Measurements from ENCODE around the gene CENPB.

Gene CENPB

DNA sequence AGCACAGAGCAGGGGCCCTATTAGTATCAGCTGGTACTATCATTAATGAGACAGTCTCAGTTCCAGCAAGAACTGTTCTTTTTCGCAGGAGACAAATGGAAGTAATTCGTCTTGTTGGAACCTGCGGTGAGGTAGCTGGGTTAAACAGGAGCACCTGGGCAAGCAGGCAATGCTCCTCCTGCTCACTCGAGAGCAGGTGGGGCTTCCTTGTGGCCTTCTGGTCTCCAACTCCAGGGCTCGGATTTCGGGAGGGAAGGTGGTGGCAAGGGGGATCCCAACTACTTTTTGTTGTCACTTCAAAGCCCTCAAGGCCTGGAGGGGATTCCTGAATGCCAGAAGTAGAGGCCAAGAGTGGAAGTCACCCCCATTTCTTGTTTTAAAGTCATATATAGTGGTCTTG is 3.9 kb downstream of the CENPB start:
- no peak overlapping the region for H2BK5ac ChIP-seq (ENCODE audit: low read length)
- DNase-seq (ENCODE audit: low spot score) = no peak
- no peak overlapping the region for H2BK12ac ChIP-seq (ENCODE audit: low read length)
- no peak overlapping the region for H3K27ac ChIP-seq (replicated peaks; ENCODE audit: low read length)
- no peak overlapping the region for H2AK5ac ChIP-seq (ENCODE audit: low read depth, low read length)
- no peak overlapping the region for H4K91ac ChIP-seq (ENCODE audit: low read depth, low read length, poor library complexity)
- peaks cover 2 to 24% (median 23%) of the 10 kb centered on the region in 3 experiments for H3K27me3 ChIP-seq (ENCODE audit: control insufficient read depth in 3 of 3, insufficient read depth in 3 of 3, low read depth in 1 of 3, low read length in 3 of 3)
- no peak overlapping the region for H4K8ac ChIP-seq (ENCODE audit: low read depth, low read length)
- H3K23ac ChIP-seq (ENCODE audit: low read depth, low read length, poor library complexity) = no peak overlapping the region
- H2BK120ac ChIP-seq (ENCODE audit: low read depth, low read length) = no peak overlapping the region
- H3K4me1 ChIP-seq (ENCODE audit: control insufficient read depth in 2 of 2, insufficient read depth in 1 of 2, low read depth in 1 of 2, low read length in 2 of 2) = peaks cover 3 to 19% of the 10 kb centered on the region in 2 donors
- no peak overlapping the region for H3K4ac ChIP-seq (ENCODE audit: low read length)
- H2AFZ ChIP-seq (ENCODE audit: low read length) = no peak overlapping the region
- H3K79me1 ChIP-seq (ENCODE audit: low read depth, low read length) = peaks cover 11% of the 10 kb centered on the region
- H3K4me3 ChIP-seq (ENCODE audit: low read length in 2 of 2) = no peak overlapping the region
- H3K18ac ChIP-seq (ENCODE audit: low read length) = no peak overlapping the region
- no peaks in the 10 kb centered on the region for H3K9me3 ChIP-seq (replicated peaks in 1 of 2; ENCODE audit: control insufficient read depth in 2 of 2, insufficient read depth in 1 of 2, low read depth in 1 of 2, low read length in 2 of 2)
- WGBS, 2 donors (ENCODE audit: extremely low coverage in 2 of 2, insufficient read length in 2 of 2, insufficient replicate concordance in 1 of 2) = no CpG with 5 or more reads among the region's 6 CpGs
- H2BK15ac ChIP-seq (ENCODE audit: low read length) = no peak overlapping the region
- H3K14ac ChIP-seq (ENCODE audit: low read length) = no peak overlapping the region
- peaks cover 0 to 4% of the 10 kb centered on the region in 2 donors for H3K36me3 ChIP-seq (replicated peaks in 1 of 2; ENCODE audit: control insufficient read depth in 2 of 2, insufficient read depth in 2 of 2, low read length in 2 of 2)
- H3K9ac ChIP-seq (ENCODE audit: low read depth, low read length, poor library complexity) = no peak overlapping the region
- no peak overlapping the region for H3K4me2 ChIP-seq (ENCODE audit: insufficient read depth, low read length, poor library complexity, severe bottlenecking)

DNA sequence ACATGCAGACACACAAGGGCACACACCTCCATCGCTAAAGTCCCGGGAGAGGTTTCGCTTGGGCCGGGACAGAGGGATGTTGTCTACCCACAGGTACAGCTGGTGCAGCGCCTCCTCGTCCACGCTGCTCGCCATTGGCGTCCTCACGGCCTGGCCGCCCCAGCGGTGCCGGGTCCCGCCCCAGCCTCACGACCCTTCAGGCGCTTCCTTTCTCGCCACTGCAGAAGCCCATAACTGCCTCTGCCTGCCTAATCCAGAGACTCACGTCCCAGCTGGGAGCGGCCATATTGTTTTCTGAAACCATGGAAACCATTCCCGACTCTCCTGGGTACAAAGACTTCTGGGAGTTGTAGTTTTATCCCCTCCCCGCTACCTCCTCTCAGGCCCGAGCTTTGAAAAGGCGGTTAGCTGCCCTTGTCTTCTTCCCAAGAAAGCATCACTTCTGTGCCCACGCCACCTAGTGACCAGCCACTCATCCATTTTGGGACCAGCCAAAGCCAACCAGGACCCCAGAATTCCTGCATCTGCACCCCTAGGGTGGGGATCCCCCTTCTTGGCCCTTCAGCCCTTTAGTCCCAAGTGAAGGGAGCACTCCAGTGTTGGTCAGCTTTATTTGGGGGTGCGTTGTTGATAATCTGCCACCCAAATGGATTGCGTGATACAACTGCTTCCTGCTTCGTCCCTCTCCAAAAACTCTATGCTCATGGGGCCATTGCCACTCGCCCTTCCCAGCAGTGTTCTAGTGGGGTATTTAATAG is 5.2 kb downstream of the CENPB start, which contains the start of gene SPEF1:
Gene SPEF1 (minus strand): TSS at position 296 of the 758 bp plus-strand sequence. CDS start 161 bp downstream, at position 135.
- Histone ChIP-seq H2AK5ac (ENCODE audit: low read depth, low read length) (no peak within 1 kb of the TSS), H2BK12ac (ENCODE audit: low read length) (no peak within 1 kb of the TSS), H3K27ac (replicated peaks; ENCODE audit: low read length) (no peak within 1 kb of the TSS), H4K8ac (ENCODE audit: low read depth, low read length) (no peak within 1 kb of the TSS), H3K14ac (ENCODE audit: low read length) (no peak within 1 kb of the TSS), H3K4me1 (ENCODE audit: control insufficient read depth in 2 of 2, insufficient read depth in 1 of 2, low read depth in 1 of 2, low read length in 2 of 2) (peaks cover 3 to 24% of the 10 kb centered on the region in 2 donors), H2BK120ac (ENCODE audit: low read depth, low read length) (no peak within 1 kb of the TSS), H3K79me1 (ENCODE audit: low read depth, low read length) (peaks cover 11% of the 10 kb centered on the region), H2BK15ac (ENCODE audit: low read length) (no peak within 1 kb of the TSS), H3K4ac (ENCODE audit: low read length) (no peak within 1 kb of the TSS), H3K27me3 (ENCODE audit: control insufficient read depth in 3 of 3, insufficient read depth in 3 of 3, low read depth in 1 of 3, low read length in 3 of 3) (peaks cover 2 to 34% (median 32%) of the 10 kb centered on the region in 3 experiments), H3K23ac (ENCODE audit: low read depth, low read length, poor library complexity) (no peak within 1 kb of the TSS), H3K36me3 (replicated peaks in 1 of 2; ENCODE audit: control insufficient read depth in 2 of 2, insufficient read depth in 2 of 2, low read length in 2 of 2) (peaks cover 0 to 4% of the 10 kb centered on the region in 2 donors), H3K9me3 (replicated peaks in 1 of 2; ENCODE audit: control insufficient read depth in 2 of 2, insufficient read depth in 1 of 2, low read depth in 1 of 2, low read length in 2 of 2) (no peaks in the 10 kb centered on the region), H2AFZ (ENCODE audit: low read length) (peak within 1 kb of the TSS; percentile 76), H3K4me3 (ENCODE audit: low read length in 2 of 2) (peak within 1 kb of the TSS in 1 of 2 donors; percentile 28), H4K91ac (ENCODE audit: low read depth, low read length, poor library complexity) (no peak within 1 kb of the TSS), H2BK5ac (ENCODE audit: low read length) (no peak within 1 kb of the TSS), H3K4me2 (ENCODE audit: insufficient read depth, low read length, poor library complexity, severe bottlenecking) (peak within 1 kb of the TSS; percentile 58), H3K18ac (ENCODE audit: low read length) (peak within 1 kb of the TSS; percentile 18), H3K9ac (ENCODE audit: low read depth, low read length, poor library complexity) (no peak within 1 kb of the TSS)
- DNase-seq (ENCODE audit: low spot score) = peak; percentile 92
- WGBS, 2 donors (ENCODE audit: extremely low coverage in 2 of 2, insufficient read length in 2 of 2, insufficient replicate concordance in 1 of 2) = no CpG with 5 or more reads among the region's 28 CpGs

- no peaks in the 10 kb centered on the region for H3K36me3 ChIP-seq (replicated peaks in 1 of 2; ENCODE audit: control insufficient read depth in 2 of 2, insufficient read depth in 2 of 2, low read length in 2 of 2)
- no peak overlapping the region for H3K23ac ChIP-seq (ENCODE audit: low read depth, low read length, poor library complexity)
- WGBS, 2 donors (ENCODE audit: extremely low coverage in 2 of 2, insufficient read length in 2 of 2, insufficient replicate concordance in 1 of 2) = no CpG with 5 or more reads among the region's 18 CpGs
- H2BK5ac ChIP-seq (ENCODE audit: low read length) = no peak overlapping the region
- no peak overlapping the region for H2BK12ac ChIP-seq (ENCODE audit: low read length)
- H3K4me2 ChIP-seq (ENCODE audit: insufficient read depth, low read length, poor library complexity, severe bottlenecking) = no peak overlapping the region
- no peak for DNase-seq (ENCODE audit: low spot score)
- H3K4ac ChIP-seq (ENCODE audit: low read length) = no peak overlapping the region
- H4K91ac ChIP-seq (ENCODE audit: low read depth, low read length, poor library complexity) = no peak overlapping the region
- H2AK5ac ChIP-seq (ENCODE audit: low read depth, low read length) = peak overlapping the region; percentile 27
- no peak overlapping the region for H3K4me3 ChIP-seq (ENCODE audit: low read length in 2 of 2)
- no peak overlapping the region for H2AFZ ChIP-seq (ENCODE audit: low read length)
- H3K9me3 ChIP-seq (replicated peaks in 1 of 2; ENCODE audit: control insufficient read depth in 2 of 2, insufficient read depth in 1 of 2, low read depth in 1 of 2, low read length in 2 of 2) = peaks cover 3 to 4% of the 10 kb centered on the region in 2 donors
- H3K9ac ChIP-seq (ENCODE audit: low read depth, low read length, poor library complexity) = no peak overlapping the region
- H3K27me3 ChIP-seq (ENCODE audit: control insufficient read depth in 3 of 3, insufficient read depth in 3 of 3, low read depth in 1 of 3, low read length in 3 of 3) = peaks cover 2 to 46% (median 34%) of the 10 kb centered on the region in 3 experiments
- H3K27ac ChIP-seq (replicated peaks; ENCODE audit: low read length) = no peak overlapping the region
- no peaks in the 10 kb centered on the region for H3K79me1 ChIP-seq (ENCODE audit: low read depth, low read length)
- H3K4me1 ChIP-seq (ENCODE audit: control insufficient read depth in 2 of 2, insufficient read depth in 1 of 2, low read depth in 1 of 2, low read length in 2 of 2) = peaks cover 3 to 10% of the 10 kb centered on the region in 2 donors
- H3K18ac ChIP-seq (ENCODE audit: low read length) = no peak overlapping the region
- peak overlapping the region; percentile 98 for H2BK15ac ChIP-seq (ENCODE audit: low read length)
- no peak overlapping the region for H4K8ac ChIP-seq (ENCODE audit: low read depth, low read length)
- no peak overlapping the region for H3K14ac ChIP-seq (ENCODE audit: low read length)
- H2BK120ac ChIP-seq (ENCODE audit: low read depth, low read length) = no peak overlapping the region
Measured at GRCh38 chr20:3778976-3779375, 7.6 kb downstream of the CENPB start.
